ENCODE results near the gene RLF.

DNA sequence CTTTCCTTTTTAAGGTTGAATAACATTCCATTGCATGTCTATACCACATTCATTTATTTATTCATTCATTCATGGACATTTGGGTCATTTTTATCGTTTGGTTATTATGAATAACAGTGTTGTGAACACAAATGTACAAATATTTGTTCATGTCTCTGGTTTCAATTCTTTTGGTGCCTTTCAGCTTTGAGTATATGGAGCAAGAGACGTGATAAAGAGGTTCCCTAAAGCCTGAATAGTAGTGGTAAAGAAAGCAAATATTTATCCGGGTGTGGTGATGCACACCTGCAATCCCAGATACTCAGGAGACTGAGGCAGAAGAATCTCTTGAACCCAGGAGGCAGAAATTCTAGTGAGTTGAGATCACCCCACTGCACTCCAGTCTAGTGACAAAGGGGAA is 5.3 kb upstream of the RLF start:
- TF ChIP-seq EZH2 (IDR thresholded peaks at IDR 0.05; ENCODE audit: low read length, missing control alignments): no peak
- TF ChIP-seq, protein P1, sequence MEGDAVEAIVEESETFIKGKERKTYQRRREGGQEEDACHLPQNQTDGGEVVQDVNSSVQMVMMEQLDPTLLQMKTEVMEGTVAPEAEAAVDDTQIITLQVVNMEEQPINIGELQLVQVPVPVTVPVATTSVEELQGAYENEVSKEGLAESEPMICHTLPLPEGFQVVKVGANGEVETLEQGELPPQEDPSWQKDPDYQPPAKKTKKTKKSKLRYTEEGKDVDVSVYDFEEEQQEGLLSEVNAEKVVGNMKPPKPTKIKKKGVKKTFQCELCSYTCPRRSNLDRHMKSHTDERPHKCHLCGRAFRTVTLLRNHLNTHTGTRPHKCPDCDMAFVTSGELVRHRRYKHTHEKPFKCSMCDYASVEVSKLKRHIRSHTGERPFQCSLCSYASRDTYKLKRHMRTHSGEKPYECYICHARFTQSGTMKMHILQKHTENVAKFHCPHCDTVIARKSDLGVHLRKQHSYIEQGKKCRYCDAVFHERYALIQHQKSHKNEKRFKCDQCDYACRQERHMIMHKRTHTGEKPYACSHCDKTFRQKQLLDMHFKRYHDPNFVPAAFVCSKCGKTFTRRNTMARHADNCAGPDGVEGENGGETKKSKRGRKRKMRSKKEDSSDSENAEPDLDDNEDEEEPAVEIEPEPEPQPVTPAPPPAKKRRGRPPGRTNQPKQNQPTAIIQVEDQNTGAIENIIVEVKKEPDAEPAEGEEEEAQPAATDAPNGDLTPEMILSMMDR (conservative IDR thresholded peaks at IDR 0.05 in 1 of 2, IDR thresholded peaks at IDR 0.05 in 1 of 2; ENCODE audit: low read depth in 1 of 2, low read length in 2 of 2): no peak

Data from fibroblast of lung (primary cell).